Mesendoderm (in vitro differentiated cells): ENCODE data around the gene SNRK.

Experiments
- DNase-seq: peaks from one replicate; pipeline ENCODE4 v3.0.0; 2013
- H2AK5ac ChIP-seq: 2 replicates; pipeline ENCODE4 v1.6.1; 2013; ENCODE audit warnings: low read length, inconsistent platforms
- H2BK120ac ChIP-seq: 2 replicates; pipeline ENCODE4 v1.6.1; 2013; ENCODE audit warnings: low read depth, mild to moderate bottlenecking, low read length, moderate library complexity, mixed read lengths
- H2BK15ac ChIP-seq: replicated peaks from 2 replicates; pipeline ENCODE4 v1.6.1; 2013; ENCODE audit warnings: low read depth, mild to moderate bottlenecking, moderate library complexity
- H2BK5ac ChIP-seq: 2 replicates; pipeline ENCODE4 v1.6.1; 2013; ENCODE audit warnings: low read length, inconsistent platforms
- H3K18ac ChIP-seq: 2 replicates; pipeline ENCODE4 v1.6.1; 2013; ENCODE audit warnings: mild to moderate bottlenecking, low read length, mixed read lengths
- H3K23ac ChIP-seq: one replicate; pipeline ENCODE4 v1.6.1; 2013; ENCODE audit warnings: low read length
- H3K27ac ChIP-seq: 2 replicates; pipeline ENCODE4 v1.5.1; 2013; ENCODE audit warnings: low read depth, mild to moderate bottlenecking, inconsistent platforms, low read length, moderate library complexity
- H3K27me3 ChIP-seq: 2 replicates; pipeline ENCODE4 v1.6.1; 2013; ENCODE audit warnings: low read length, control low read depth, mild to moderate bottlenecking, inconsistent platforms; ENCODE audit not compliant: insufficient read depth, poor library complexity
- H3K36me3 ChIP-seq: 2 replicates; pipeline ENCODE4 v1.6.1; 2013; ENCODE audit warnings: low read length, inconsistent platforms; ENCODE audit not compliant: control insufficient read depth, insufficient read depth
- H3K4ac ChIP-seq: one replicate; pipeline ENCODE4 v1.6.1; 2013; ENCODE audit warnings: low read depth, mild to moderate bottlenecking, low read length, moderate library complexity
- H3K4me1 ChIP-seq: 2 replicates; pipeline ENCODE4 v1.6.1; 2013; ENCODE audit warnings: low read depth, low read length, inconsistent platforms; ENCODE audit not compliant: control insufficient read depth
- H3K4me2 ChIP-seq: 2 replicates; pipeline ENCODE4 v1.6.1; 2013; ENCODE audit warnings: low read length
- H3K4me3 ChIP-seq: 2 replicates; pipeline ENCODE4 v1.5.1; 2013; ENCODE audit warnings: mild to moderate bottlenecking, low read length
- H3K56ac ChIP-seq: one replicate; pipeline ENCODE4 v1.6.1; 2013; ENCODE audit warnings: low read length
- H3K79me1 ChIP-seq: 2 replicates; pipeline ENCODE4 v1.6.1; 2013; ENCODE audit warnings: low read length, inconsistent platforms
- H3K79me2 ChIP-seq: 2 replicates; pipeline ENCODE4 v1.6.1; 2013; ENCODE audit warnings: mild to moderate bottlenecking, low read length; ENCODE audit not compliant: control insufficient read depth, insufficient read depth
- H3K9ac ChIP-seq: 2 replicates; pipeline ENCODE4 v1.6.1; 2013; ENCODE audit warnings: low read length, inconsistent platforms
- H4K5ac ChIP-seq: one replicate; pipeline ENCODE4 v1.6.1; 2013; ENCODE audit warnings: low read length
- H4K8ac ChIP-seq: one replicate; pipeline ENCODE4 v1.6.1; 2013; ENCODE audit warnings: low read depth, mild to moderate bottlenecking, control low read depth, low read length, moderate library complexity
- WGBS: extraction: QIAGEN DNeasy Blood & Tissue Kit; methylation state at CpG from one replicate; pipeline ENCODE4 v1.1.7; 2013; ENCODE audit warnings: low lambda C conversion rate, missing lambda C conversion rate; ENCODE audit not compliant: insufficient coverage; ENCODE audit errors: extremely low coverage; 5-methylcytosine and 5-hydroxymethylcytosine counted together

Gene SNRK

GRCh38 chr3:43246976-43247375, 39.4 kb upstream of the SNRK start:
- Histone ChIP-seq H3K56ac (no peak overlapping the region), H2BK120ac (no peak overlapping the region), H3K36me3 (no peaks in the 10 kb centered on the region), H3K9ac (no peak overlapping the region), H3K4ac (no peak overlapping the region), H3K18ac (no peak overlapping the region), H4K8ac (no peak overlapping the region), H3K27ac (no peak overlapping the region), H3K4me3 (no peak overlapping the region), H3K4me2 (no peak overlapping the region), H3K23ac (no peak overlapping the region), H3K27me3 (no peaks in the 10 kb centered on the region), H4K5ac (no peak overlapping the region), H2BK15ac (no peak overlapping the region), H3K79me2 (no peaks in the 10 kb centered on the region), H2AK5ac (no peak overlapping the region), H3K79me1 (no peaks in the 10 kb centered on the region), H2BK5ac (no peak overlapping the region), H3K4me1 (no peaks in the 10 kb centered on the region)
- WGBS: no CpG with 5 or more reads among the region's 2 CpGs
- DNase-seq: peak; percentile 4

GRCh38 chr3:43247561-43248184, 38.7 kb upstream of the SNRK start:
- Histone ChIP-seq H3K27me3 (no peaks in the 10 kb centered on the region), H2BK15ac (no peak overlapping the region), H3K79me2 (no peaks in the 10 kb centered on the region), H3K79me1 (no peaks in the 10 kb centered on the region), H2AK5ac (no peak overlapping the region), H3K4me3 (no peak overlapping the region), H3K9ac (no peak overlapping the region), H3K27ac (no peak overlapping the region), H3K56ac (no peak overlapping the region), H3K4me1 (no peaks in the 10 kb centered on the region), H3K18ac (no peak overlapping the region), H3K4ac (no peak overlapping the region), H3K23ac (no peak overlapping the region), H4K8ac (no peak overlapping the region), H2BK5ac (no peak overlapping the region), H3K4me2 (no peak overlapping the region), H4K5ac (no peak overlapping the region), H2BK120ac (no peak overlapping the region), H3K36me3 (no peaks in the 10 kb centered on the region)
- WGBS: no CpG with 5 or more reads among the region's 3 CpGs
- DNase-seq: no peak

DNA sequence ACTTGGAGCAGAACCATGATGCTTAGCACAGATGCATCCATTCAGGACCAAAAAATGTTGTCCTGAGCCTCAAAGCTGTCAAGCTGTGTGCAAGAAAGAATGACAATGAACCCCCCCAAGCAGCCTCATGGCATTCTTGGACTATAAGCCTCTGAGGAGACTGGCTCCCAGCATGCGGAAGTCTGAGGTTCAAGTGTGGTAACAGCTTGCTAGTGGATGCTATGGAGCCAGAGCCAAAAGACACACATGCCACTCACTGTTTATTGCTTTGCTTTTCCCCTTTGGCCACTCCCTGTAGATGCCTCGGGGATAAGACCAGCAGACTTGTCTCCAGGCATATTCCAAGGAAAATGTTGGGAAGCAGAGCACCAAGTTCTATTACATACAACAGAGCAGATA, 38.2 kb upstream of the SNRK start:
- Histone ChIP-seq H2BK5ac (no peak overlapping the region), H4K5ac (no peak overlapping the region), H3K9ac (no peak overlapping the region), H3K18ac (no peak overlapping the region), H3K4ac (no peak overlapping the region), H4K8ac (no peak overlapping the region), H3K27ac (no peak overlapping the region), H3K4me3 (no peak overlapping the region), H3K36me3 (no peaks in the 10 kb centered on the region), H3K79me2 (no peaks in the 10 kb centered on the region), H2AK5ac (no peak overlapping the region), H3K79me1 (no peaks in the 10 kb centered on the region), H2BK15ac (no peak overlapping the region), H3K4me2 (no peak overlapping the region), H3K27me3 (no peaks in the 10 kb centered on the region), H3K23ac (no peak overlapping the region), H3K4me1 (no peaks in the 10 kb centered on the region), H3K56ac (no peak overlapping the region), H2BK120ac (no peak overlapping the region)
- no CpG with 5 or more reads among the region's 2 CpGs for WGBS
- DNase-seq: peak; percentile 4

- peaks cover 2% of the 10 kb centered on the region for H3K4me1 ChIP-seq
- H3K79me1 ChIP-seq: no peaks in the 10 kb centered on the region
- no peak overlapping the region for H3K4me2 ChIP-seq
- no peak for DNase-seq
- H2BK15ac ChIP-seq: no peak overlapping the region
- H2AK5ac ChIP-seq: no peak overlapping the region
- no peaks in the 10 kb centered on the region for H3K27me3 ChIP-seq
- H3K27ac ChIP-seq: no peak overlapping the region
- no peak overlapping the region for H3K18ac ChIP-seq
- H3K79me2 ChIP-seq: no peaks in the 10 kb centered on the region
- no peaks in the 10 kb centered on the region for H3K36me3 ChIP-seq
- H2BK5ac ChIP-seq: no peak overlapping the region
- WGBS: no CpG with 5 or more reads among the region's 2 CpGs
- no peak overlapping the region for H3K4me3 ChIP-seq
- H3K23ac ChIP-seq: no peak overlapping the region
- no peak overlapping the region for H3K4ac ChIP-seq
- no peak overlapping the region for H3K56ac ChIP-seq
- no peak overlapping the region for H3K9ac ChIP-seq
- H2BK120ac ChIP-seq: no peak overlapping the region
- no peak overlapping the region for H4K8ac ChIP-seq
- H4K5ac ChIP-seq: no peak overlapping the region
These were observed 37.4 kb upstream of the SNRK start for GRCh38 chr3:43248973-43249372.

- Histone ChIP-seq H2BK120ac (no peak overlapping the region), H3K4ac (no peak overlapping the region), H2BK15ac (no peak overlapping the region), H3K36me3 (no peaks in the 10 kb centered on the region), H3K9ac (no peak overlapping the region), H4K5ac (no peak overlapping the region), H3K79me2 (no peaks in the 10 kb centered on the region), H2BK5ac (no peak overlapping the region), H3K18ac (no peak overlapping the region), H3K27me3 (no peaks in the 10 kb centered on the region), H3K27ac (no peak overlapping the region), H3K56ac (no peak overlapping the region), H3K79me1 (no peaks in the 10 kb centered on the region), H3K4me2 (no peak overlapping the region), H4K8ac (no peak overlapping the region), H2AK5ac (no peak overlapping the region), H3K4me3 (no peak overlapping the region), H3K4me1 (peaks cover 2% of the 10 kb centered on the region), H3K23ac (no peak overlapping the region)
- no peak for DNase-seq
These were observed 36.9 kb upstream of the SNRK start for GRCh38 chr3:43249405-43249804.

DNA sequence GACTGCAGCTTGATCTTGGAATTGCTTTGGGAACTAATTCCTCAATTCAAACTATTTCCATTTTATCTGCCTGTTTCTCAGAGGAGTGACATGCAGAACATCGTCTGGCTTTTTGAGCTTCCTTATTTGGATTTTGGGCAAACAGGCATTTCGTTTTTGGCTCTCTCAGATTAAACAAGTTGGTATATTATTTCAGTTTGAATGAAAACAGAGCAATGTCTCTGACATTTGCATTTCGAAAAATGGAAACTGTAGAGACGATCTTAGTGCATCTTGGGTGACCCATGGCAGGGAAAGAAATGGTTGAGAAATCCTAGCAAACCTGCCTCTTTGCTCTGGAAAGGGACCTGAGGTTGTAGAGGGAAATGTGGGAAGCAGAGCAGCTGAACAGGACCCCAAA, 33.0 kb upstream of the SNRK start:
- Histone ChIP-seq H3K4me1 (peaks cover 2% of the 10 kb centered on the region), H3K18ac (no peak overlapping the region), H2AK5ac (no peak overlapping the region), H3K4me3 (no peak overlapping the region), H3K9ac (no peak overlapping the region), H2BK5ac (no peak overlapping the region), H3K79me1 (no peaks in the 10 kb centered on the region), H3K36me3 (no peaks in the 10 kb centered on the region), H3K79me2 (no peaks in the 10 kb centered on the region), H3K27ac (no peak overlapping the region), H3K4me2 (no peak overlapping the region), H4K5ac (no peak overlapping the region), H3K4ac (no peak overlapping the region), H2BK15ac (no peak overlapping the region), H3K27me3 (no peaks in the 10 kb centered on the region), H3K23ac (no peak overlapping the region), H4K8ac (no peak overlapping the region), H2BK120ac (no peak overlapping the region), H3K56ac (peak overlapping the region; percentile 22)
- no CpG with 5 or more reads among the region's 4 CpGs for WGBS
- no peak for DNase-seq
